ENCODE measurements around the gene NFE2L2.
"Not testable (repeated sequence)": the region's sequence is repeated elsewhere in the genome, so short reads cannot be mapped to it uniquely, and the experiment has no call there.

Gene NFE2L2

GRCh38 chr2:177188482-177189469 lies 75.8 kb downstream of the NFE2L2 start:
- DNase-seq = no peak

- DNase-seq = no peak
Measured at GRCh38 chr2:177187631-177188312, 76.8 kb downstream of the NFE2L2 start.

GRCh38 chr2:177186038-177186437 lies 78.5 kb downstream of the NFE2L2 start:
- DNase-seq = not testable (repeated sequence)

GRCh38 chr2:177184606-177185005 lies 79.9 kb downstream of the NFE2L2 start:
- no peak for DNase-seq

- no peak for DNase-seq
Measured at GRCh38 chr2:177183860-177184259, 80.7 kb downstream of the NFE2L2 start.
